HepG2 (cell line): Measurements from ENCODE around the gene GSK3A. TPM values are rescaled to one million over a fixed set of nuclear protein-coding genes. Genes with fewer than 3 reads are reported as not detected.
A peak's percentile ranks its signal among the peaks of the same experiment; 100 is the strongest.

Source experiments
- BCL6 ChIP-seq: IDR thresholded peaks from 2 replicates; pipeline ENCODE4 v1.6.1; 2016; ENCODE audit warnings: missing genetic modification reagents, missing compliant biosample characterization
- CHD4 ChIP-seq: fragments of 200-600 bp; sonication (generic); IDR thresholded peaks from 2 replicates; pipeline ENCODE4 v1.7.0; 2017; ENCODE audit warnings: mild to moderate bottlenecking, low read length, borderline replicate concordance
- FOXO1 ChIP-seq: sonication (generic); formaldehyde crosslinking; IDR thresholded peaks from 2 replicates; pipeline ENCODE4 v1.4.0; 2020; ENCODE audit warnings: missing genetic modification reagents
- GATAD2A ChIP-seq: IDR thresholded peaks from 2 replicates; pipeline ENCODE4 v1.6.1; 2016
- KMT2A ChIP-seq: sonication (generic); formaldehyde crosslinking; IDR thresholded peaks from 2 replicates; pipeline ENCODE4 v1.4.0; 2020; ENCODE audit warnings: missing genetic modification reagents
- LRRFIP1 ChIP-seq: sonication (generic); formaldehyde crosslinking; conservative IDR thresholded peaks from 2 replicates; pipeline ENCODE4 v1.4.0; 2020; ENCODE audit warnings: missing genetic modification reagents
- NR2F6 ChIP-seq, 2 experiments: IDR thresholded peaks; 2 replicates each; pipeline ENCODE4 v1.6.1; 2016; ENCODE audit warnings: antibody characterized with exemption in 1 of 2, mild to moderate bottlenecking in 1 of 2
- PRPF4 ChIP-seq: fragments of 200-400 bp; formaldehyde crosslinking; IDR thresholded peaks from 2 replicates; pipeline ENCODE4 v1.6.1; 2016; ENCODE audit warnings: low read length, low read depth; ENCODE audit not compliant: poor library complexity, severe bottlenecking
- TCF7L2 ChIP-seq: IDR thresholded peaks from 2 replicates; pipeline ENCODE4 v1.6.1; 2011; ENCODE audit warnings: mild to moderate bottlenecking, low read depth, low read length, moderate library complexity
- XRCC5 ChIP-seq: fragments of 200-400 bp; formaldehyde crosslinking; optimal IDR thresholded peaks from 2 replicates; pipeline ENCODE3; 2017; ENCODE audit warnings: mild to moderate bottlenecking, low read length
- ZBTB21 ChIP-seq: sonication (generic); formaldehyde crosslinking; IDR thresholded peaks from 2 replicates; pipeline ENCODE4 v1.4.0; 2020; ENCODE audit warnings: missing genetic modification reagents
- ZNF17 ChIP-seq: sonication (generic); formaldehyde crosslinking; IDR thresholded peaks from 2 replicates; pipeline ENCODE4 v1.5.0; 2020; ENCODE audit warnings: mild to moderate bottlenecking, missing genetic modification reagents
- ZNF430 ChIP-seq: sonication (generic); formaldehyde crosslinking; IDR thresholded peaks from 2 replicates; pipeline ENCODE4 v1.9.0; 2021; ENCODE audit warnings: mild to moderate bottlenecking, missing genetic modification reagents
- ZNF510 ChIP-seq: sonication (generic); formaldehyde crosslinking; IDR thresholded peaks from 2 replicates; pipeline ENCODE4 v1.4.0; 2020; ENCODE audit warnings: low read depth, mild to moderate bottlenecking, missing genetic modification reagents
- ZNF607 ChIP-seq: sonication (generic); formaldehyde crosslinking; IDR thresholded peaks from 2 replicates; pipeline ENCODE4 v1.5.1; 2020; ENCODE audit warnings: missing genetic modification reagents, mild to moderate bottlenecking, borderline replicate concordance
- ZNF646 ChIP-seq: sonication (generic); formaldehyde crosslinking; IDR thresholded peaks from 2 replicates; pipeline ENCODE4 v1.9.0; 2021; ENCODE audit warnings: mild to moderate bottlenecking, missing genetic modification reagents
- ZNF883 ChIP-seq: sonication (generic); formaldehyde crosslinking; IDR thresholded peaks from 2 replicates; pipeline ENCODE4 v1.5.1; 2020; ENCODE audit warnings: mild to moderate bottlenecking, missing genetic modification reagents; ENCODE audit errors: not compliant biosample characterization
- ZSCAN20 ChIP-seq: sonication (generic); formaldehyde crosslinking; IDR thresholded peaks from 2 replicates; pipeline ENCODE4 v1.4.0; 2020; ENCODE audit warnings: missing genetic modification reagents, mild to moderate bottlenecking, borderline replicate concordance
- ZUFSP ChIP-seq: sonication (generic); formaldehyde crosslinking; IDR thresholded peaks from 2 replicates; pipeline ENCODE4 v1.9.0; 2021; ENCODE audit warnings: missing genetic modification reagents, mild to moderate bottlenecking, borderline replicate concordance
- polyA plus RNA-seq, 8 experiments: library from polyadenylated mRNA; depleted of rRNA in 3 of 8; stranded (reverse) in 7 of 8; unstranded in 1 of 8; fragments of >200 nt; fragmentation: Illumina TruSeq in 4 of 8; extraction: Trizol in 4 of 8; gene quantifications; 2 replicates each; pipeline versions ENCODE4 v1.2.1 to v1.2.3, GENCODE V29; 2011 to 2016; ENCODE audit warnings: low read depth in 4 of 8, missing spikeins in 1 of 8, mixed read lengths in 1 of 8; ENCODE audit not compliant: insufficient read depth in 1 of 8
- total RNA-seq, 5 experiments: library from RNA; depleted of rRNA; stranded (reverse); fragments of >200 nt; fragmentation: Illumina TruSeq; extraction: Trizol; gene quantifications; 2 replicates each; pipeline ENCODE4 v1.2.3, GENCODE V29; 2016; ENCODE audit warnings: low read depth in 1 of 5

GSK3A gene
- total and polyA plus RNA-seq, 2 of the 13 experiments (the other 11 are each of a cell fraction or from before 2014, with no cell fraction given) = 16.9 to 52.5 TPM

GRCh38 chr19:42242512-42243409 lies at the start of gene GSK3A (continued):
- TF ChIP-seq LRRFIP1 (CRISPR knock-in tag) (no peak), PRPF4 (no peak), CHD4 (no peak), ZUFSP (CRISPR knock-in tag) (no peak), BCL6 (CRISPR knock-in tag) (peak; percentile 85), ZSCAN20 (CRISPR knock-in tag) (no peak), KMT2A (0 out of 2 replicates have a peak, but pooled peaks have one; percentile 28), ZNF607 (CRISPR knock-in tag) (0 out of 2 replicates have a peak, but pooled peaks have one; percentile 74), GATAD2A (peak; percentile 47; the same call in 1 of the 2 replicates), ZNF510 (CRISPR knock-in tag) (no peak), ZBTB21 (CRISPR knock-in tag) (no peak), ZNF883 (CRISPR knock-in tag) (no peak), ZNF646 (CRISPR knock-in tag) (no peak), FOXO1 (peak; percentile 23; the same call in 1 of the 2 replicates), ZNF17 (CRISPR knock-in tag) (no peak), XRCC5 (peak; percentile 83), ZNF430 (no peak), NR2F6 (IDR thresholded peaks at IDR 0.05) (0 out of 2 replicates have a peak, but pooled peaks have one; percentile 16), NR2F6 (CRISPR knock-in tag; IDR thresholded peaks at IDR 0.05) (no peak), TCF7L2 (no peak)
